ENCODE measurements around the gene GJB3.

GJB3 gene

DNA sequence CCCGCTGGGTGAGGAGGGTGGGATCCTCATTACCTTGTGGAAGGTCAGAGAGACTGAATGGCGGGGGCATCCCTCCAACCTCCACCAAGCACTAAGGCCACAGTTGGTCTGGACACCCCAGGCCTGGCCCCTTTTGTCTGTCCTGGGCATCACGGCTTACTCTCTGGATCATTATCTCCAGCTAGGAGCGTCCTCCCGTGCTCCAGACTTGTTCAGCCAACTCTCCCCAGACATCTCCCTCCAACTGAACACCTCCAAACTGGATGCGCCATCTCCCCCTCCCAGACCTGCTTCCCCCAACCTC lies 33.4 kb upstream of the GJB3 start:
- CTCF ChIA-PET: no interaction called here
- POLR2A ChIA-PET: no interaction called here
- no peak for DNase-seq (ENCODE audit: extremely low spot score)
- TF ChIP-seq FOXM1 (IDR thresholded peaks at IDR 0.05; ENCODE audit: borderline replicate concordance): no peak
- TF ChIP-seq FOXK2 (IDR thresholded peaks at IDR 0.05): no peak
- TF ChIP-seq BHLHE40 (IDR thresholded peaks at IDR 0.05; ENCODE audit: borderline replicate concordance): no peak
- TF ChIP-seq TARDBP (IDR thresholded peaks at IDR 0.05): no peak
- no peak for TF ChIP-seq L3MBTL2 (conservative IDR thresholded peaks at IDR 0.05)
- no peak for TF ChIP-seq ZNF384 (IDR thresholded peaks at IDR 0.05)
- no peak for TF ChIP-seq SUZ12 (IDR thresholded peaks at IDR 0.05)
- no peak for TF ChIP-seq ARNT (IDR thresholded peaks at IDR 0.05)
- TF ChIP-seq, protein P1, sequence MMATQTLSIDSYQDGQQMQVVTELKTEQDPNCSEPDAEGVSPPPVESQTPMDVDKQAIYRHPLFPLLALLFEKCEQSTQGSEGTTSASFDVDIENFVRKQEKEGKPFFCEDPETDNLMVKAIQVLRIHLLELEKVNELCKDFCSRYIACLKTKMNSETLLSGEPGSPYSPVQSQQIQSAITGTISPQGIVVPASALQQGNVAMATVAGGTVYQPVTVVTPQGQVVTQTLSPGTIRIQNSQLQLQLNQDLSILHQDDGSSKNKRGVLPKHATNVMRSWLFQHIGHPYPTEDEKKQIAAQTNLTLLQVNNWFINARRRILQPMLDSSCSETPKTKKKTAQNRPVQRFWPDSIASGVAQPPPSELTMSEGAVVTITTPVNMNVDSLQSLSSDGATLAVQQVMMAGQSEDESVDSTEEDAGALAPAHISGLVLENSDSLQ (IDR thresholded peaks at IDR 0.05): no peak
- TF ChIP-seq CTBP1 (IDR thresholded peaks at IDR 0.05; ENCODE audit: borderline replicate concordance): no peak
- no peak for TF ChIP-seq SP1 (IDR thresholded peaks at IDR 0.05)

DNA sequence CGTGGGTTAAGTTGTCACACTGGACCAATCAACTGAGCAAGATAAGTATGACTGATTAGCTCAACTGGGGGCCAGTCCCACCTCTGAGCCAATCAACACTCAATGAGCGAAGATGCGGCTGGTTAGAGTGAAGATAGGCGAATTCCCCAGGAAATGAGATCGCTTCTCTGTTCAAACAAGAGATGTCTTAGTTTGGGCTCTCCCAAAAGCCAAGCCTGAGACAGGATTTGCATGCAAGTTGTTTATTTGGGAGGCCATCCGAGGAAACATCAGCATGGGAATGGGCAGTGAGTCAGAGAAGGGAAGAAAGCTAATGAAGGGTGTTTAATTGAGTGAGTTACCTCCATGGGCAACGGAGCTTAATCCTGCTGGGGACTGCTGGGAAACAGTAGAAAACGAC lies 31.0 kb upstream of the GJB3 start:
- ChIA-PET CTCF (no interaction called here), POLR2A (no interaction called here)
- no peak for DNase-seq (ENCODE audit: extremely low spot score)
- TF ChIP-seq FOXM1 (IDR thresholded peaks at IDR 0.05; ENCODE audit: borderline replicate concordance) (no peak), CTBP1 (IDR thresholded peaks at IDR 0.05; ENCODE audit: borderline replicate concordance) (no peak), SUZ12 (IDR thresholded peaks at IDR 0.05) (no peak), ELF4 (IDR thresholded peaks at IDR 0.05) (no peak), FOXK2 (IDR thresholded peaks at IDR 0.05) (no peak), SP1 (IDR thresholded peaks at IDR 0.05) (no peak), FOXA1 (IDR thresholded peaks at IDR 0.05) (no peak), NFRKB (IDR thresholded peaks at IDR 0.05) (no peak), ARNT (IDR thresholded peaks at IDR 0.05) (no peak), L3MBTL2 (conservative IDR thresholded peaks at IDR 0.05) (no peak)
- TF ChIP-seq, protein P1 (IDR thresholded peaks at IDR 0.05): no peak

- ChIA-PET POLR2A (no interaction called here), CTCF (no interaction called here)
- TF ChIP-seq BHLHE40 (IDR thresholded peaks at IDR 0.05; ENCODE audit: borderline replicate concordance) (no peak), HDGF (IDR thresholded peaks at IDR 0.05; ENCODE audit: borderline replicate concordance) (no peak), FOXM1 (IDR thresholded peaks at IDR 0.05; ENCODE audit: borderline replicate concordance) (no peak), SP1 (IDR thresholded peaks at IDR 0.05) (no peak), SUZ12 (IDR thresholded peaks at IDR 0.05) (no peak), ARNT (IDR thresholded peaks at IDR 0.05) (no peak), TARDBP (IDR thresholded peaks at IDR 0.05) (no peak)
- TF ChIP-seq, protein P1 (IDR thresholded peaks at IDR 0.05): no peak
- DNase-seq (ENCODE audit: extremely low spot score): no peak
These were observed 30.4 kb upstream of the GJB3 start for GRCh38 chr1:34750610-34751009.

DNA sequence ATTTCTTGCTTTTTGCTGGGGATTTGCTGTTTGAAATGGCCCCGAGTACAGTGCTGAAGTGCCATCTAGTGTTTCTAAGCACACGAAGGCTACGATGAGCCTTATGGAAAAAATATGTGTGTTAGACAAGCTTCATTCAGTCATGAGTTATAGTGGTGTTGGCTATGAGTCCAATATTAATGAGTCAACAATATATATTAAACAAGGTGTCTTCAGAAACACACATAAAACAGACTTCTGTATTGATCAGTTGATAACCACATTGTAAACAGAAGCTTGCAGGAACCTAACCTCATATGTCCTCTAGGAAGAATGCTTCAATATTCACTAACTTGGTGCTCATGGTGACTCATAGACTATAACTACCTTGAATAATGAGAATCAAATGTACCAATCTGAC lies 27.9 kb upstream of the GJB3 start:
- no peak for DNase-seq (ENCODE audit: extremely low spot score)
- CTCF ChIA-PET: no interaction called here
- TF ChIP-seq CTBP1 (IDR thresholded peaks at IDR 0.05; ENCODE audit: borderline replicate concordance) (no peak), SP1 (IDR thresholded peaks at IDR 0.05) (no peak), TARDBP (IDR thresholded peaks at IDR 0.05) (no peak), ELF4 (IDR thresholded peaks at IDR 0.05) (no peak)
- TF ChIP-seq, protein P1 (IDR thresholded peaks at IDR 0.05): no peak
- POLR2A ChIA-PET: interaction anchor here (1.0 kb wide), 1 partner anchor 21 kb away, joined by 3 read pairs; no protein-coding TSS in a partner anchor

DNA sequence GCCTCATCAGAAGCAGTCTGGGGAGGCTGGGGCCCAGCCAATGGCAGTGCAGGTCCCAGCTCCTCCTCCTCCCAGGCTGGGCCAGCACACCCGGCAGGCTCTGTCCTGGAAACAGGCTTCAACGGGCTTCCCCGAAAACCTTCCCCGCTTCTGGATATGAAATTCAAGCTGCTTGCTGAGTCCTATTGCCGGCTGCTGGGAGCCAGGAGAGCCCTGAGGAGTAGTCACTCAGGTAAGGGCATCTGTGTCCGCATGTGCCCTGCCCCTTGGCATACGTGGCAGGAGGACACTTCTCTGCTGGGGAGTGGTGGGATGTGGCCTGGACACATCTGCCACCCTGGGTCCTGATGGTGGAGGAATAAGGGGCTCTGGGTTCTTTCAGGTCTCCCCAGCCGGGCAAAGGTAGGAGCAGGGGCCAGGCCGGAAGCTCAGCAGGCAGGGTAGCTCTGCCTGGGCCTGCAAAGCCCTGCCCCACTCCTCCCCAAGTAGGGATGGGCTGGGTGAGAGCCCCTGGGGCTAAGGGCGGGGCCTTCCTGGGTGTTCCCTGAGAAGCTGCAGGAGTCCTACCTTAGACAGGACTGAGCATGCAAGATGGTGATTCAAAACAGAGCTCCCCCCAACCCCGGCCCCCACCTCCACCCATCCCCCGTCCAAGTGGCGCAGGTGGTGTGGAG lies 25.9 kb upstream of the GJB3 start, which contains the start of gene GJB5:
Gene GJB5 (plus strand): TSS at position 84 of the 674 bp plus-strand sequence. CDS start 2,284 bp downstream, outside the sequence.
- DNase-seq (ENCODE audit: extremely low spot score): no peak
- TF ChIP-seq FOXK2 (IDR thresholded peaks at IDR 0.05) (no peak), HDGF (IDR thresholded peaks at IDR 0.05; ENCODE audit: borderline replicate concordance) (no peak), CTBP1 (IDR thresholded peaks at IDR 0.05; ENCODE audit: borderline replicate concordance) (no peak), FOXA1 (IDR thresholded peaks at IDR 0.05) (no peak), TARDBP (IDR thresholded peaks at IDR 0.05) (no peak), ZNF384 (IDR thresholded peaks at IDR 0.05) (no peak), FOXM1 (IDR thresholded peaks at IDR 0.05; ENCODE audit: borderline replicate concordance) (no peak)
- TF ChIP-seq, protein P1 (IDR thresholded peaks at IDR 0.05): no peak
- CTCF ChIA-PET: interaction anchor here (0.6 to 1.5 kb wide), 2 partner anchors 12 to 533 kb away, joined by 3 to 6 read pairs; no protein-coding TSS in a partner anchor
- POLR2A ChIA-PET: no interaction called here

DNA sequence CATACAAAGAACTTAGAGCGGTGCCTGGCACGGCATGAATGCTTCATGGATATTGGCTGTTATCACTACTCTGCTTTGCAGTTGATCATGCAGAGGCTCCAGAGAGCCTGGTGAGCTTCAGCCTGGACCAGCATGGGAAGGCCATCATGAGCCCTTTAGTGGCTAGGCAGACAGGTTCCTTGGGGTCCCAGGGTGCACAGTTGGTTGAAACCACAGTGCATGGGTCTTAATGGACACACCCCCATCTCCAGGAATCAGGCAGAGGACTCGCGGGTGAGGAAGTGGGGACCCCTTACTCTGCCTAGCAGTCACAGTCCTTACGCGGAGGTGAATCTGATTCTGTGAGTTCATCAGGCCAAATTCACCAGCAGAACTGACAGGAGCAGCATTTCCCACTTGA lies 25.1 kb upstream of the GJB3 start:
- TF ChIP-seq FOXK2 (IDR thresholded peaks at IDR 0.05) (no peak), SUZ12 (IDR thresholded peaks at IDR 0.05) (no peak), FOXA1 (IDR thresholded peaks at IDR 0.05) (no peak), L3MBTL2 (conservative IDR thresholded peaks at IDR 0.05) (no peak), ZNF384 (IDR thresholded peaks at IDR 0.05) (no peak), TARDBP (IDR thresholded peaks at IDR 0.05) (no peak), NFRKB (IDR thresholded peaks at IDR 0.05) (no peak), FOXM1 (IDR thresholded peaks at IDR 0.05; ENCODE audit: borderline replicate concordance) (no peak), HDGF (IDR thresholded peaks at IDR 0.05; ENCODE audit: borderline replicate concordance) (no peak), ARNT (IDR thresholded peaks at IDR 0.05) (no peak), CTBP1 (IDR thresholded peaks at IDR 0.05; ENCODE audit: borderline replicate concordance) (no peak)
- TF ChIP-seq, protein P1 (IDR thresholded peaks at IDR 0.05): no peak
- ChIA-PET POLR2A (no interaction called here), CTCF (interaction anchor here (1.5 kb wide), 1 partner anchor 13 kb away, joined by 6 read pairs; no protein-coding TSS in a partner anchor)

More for the DNA sequence above, 25.1 kb upstream of the GJB3 start:
- no peak for DNase-seq (ENCODE audit: extremely low spot score)

All from HEK293T (cell line).